GM12874 (cell line): Measurements from ENCODE around the gene PCBP1.

Experiments
- TF ChIP-seq, protein P1 (sequence below): IDR thresholded peaks from 2 replicates; pipeline ENCODE4 v1.5.1; 2011; ENCODE audit warnings: low read depth, mild to moderate bottlenecking, control low read depth, low read length, moderate library complexity; ENCODE audit not compliant: insufficient read depth

PCBP1 gene

DNA sequence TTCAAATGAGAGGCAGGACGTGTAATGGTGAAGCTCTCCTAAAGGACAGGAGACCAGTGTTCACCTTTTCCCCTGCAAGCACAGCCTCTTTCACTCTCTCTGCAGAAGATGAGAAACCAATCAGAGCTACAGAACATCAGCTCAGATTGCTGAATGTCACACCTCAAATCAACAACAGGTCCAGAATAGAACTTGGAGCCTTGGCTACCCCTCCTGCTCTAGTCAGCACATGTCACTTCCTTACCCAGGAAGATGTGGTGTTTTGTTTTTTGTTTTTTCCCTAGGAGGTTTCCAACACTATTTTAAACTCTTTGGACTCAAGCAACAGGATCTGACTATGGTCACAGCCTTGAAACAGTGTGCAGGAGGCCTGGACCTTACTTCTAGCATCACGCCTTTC, 41.3 kb upstream of the PCBP1 start:
- TF ChIP-seq, protein P1, sequence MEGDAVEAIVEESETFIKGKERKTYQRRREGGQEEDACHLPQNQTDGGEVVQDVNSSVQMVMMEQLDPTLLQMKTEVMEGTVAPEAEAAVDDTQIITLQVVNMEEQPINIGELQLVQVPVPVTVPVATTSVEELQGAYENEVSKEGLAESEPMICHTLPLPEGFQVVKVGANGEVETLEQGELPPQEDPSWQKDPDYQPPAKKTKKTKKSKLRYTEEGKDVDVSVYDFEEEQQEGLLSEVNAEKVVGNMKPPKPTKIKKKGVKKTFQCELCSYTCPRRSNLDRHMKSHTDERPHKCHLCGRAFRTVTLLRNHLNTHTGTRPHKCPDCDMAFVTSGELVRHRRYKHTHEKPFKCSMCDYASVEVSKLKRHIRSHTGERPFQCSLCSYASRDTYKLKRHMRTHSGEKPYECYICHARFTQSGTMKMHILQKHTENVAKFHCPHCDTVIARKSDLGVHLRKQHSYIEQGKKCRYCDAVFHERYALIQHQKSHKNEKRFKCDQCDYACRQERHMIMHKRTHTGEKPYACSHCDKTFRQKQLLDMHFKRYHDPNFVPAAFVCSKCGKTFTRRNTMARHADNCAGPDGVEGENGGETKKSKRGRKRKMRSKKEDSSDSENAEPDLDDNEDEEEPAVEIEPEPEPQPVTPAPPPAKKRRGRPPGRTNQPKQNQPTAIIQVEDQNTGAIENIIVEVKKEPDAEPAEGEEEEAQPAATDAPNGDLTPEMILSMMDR: no peak

DNA sequence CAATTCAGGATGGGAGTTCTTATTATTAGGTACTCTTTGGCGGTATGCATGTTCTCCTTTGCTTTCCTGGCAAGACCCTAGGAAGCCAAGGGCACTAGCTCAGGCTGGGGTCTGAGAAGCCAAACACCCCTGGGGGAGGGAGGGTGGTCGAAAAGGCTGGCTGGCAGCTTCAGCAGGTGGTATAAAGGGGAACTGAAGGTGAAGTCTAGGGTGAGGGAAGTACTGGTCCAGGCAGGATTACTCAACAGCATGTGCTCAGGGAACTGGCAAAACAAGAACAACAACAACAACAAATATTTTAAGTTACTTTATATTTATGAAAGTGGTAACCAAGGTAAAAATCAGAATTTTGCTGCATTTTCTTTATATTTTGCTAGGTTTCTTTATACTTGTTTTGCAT, 40.7 kb upstream of the PCBP1 start:
- TF ChIP-seq, protein P1: no peak

DNA sequence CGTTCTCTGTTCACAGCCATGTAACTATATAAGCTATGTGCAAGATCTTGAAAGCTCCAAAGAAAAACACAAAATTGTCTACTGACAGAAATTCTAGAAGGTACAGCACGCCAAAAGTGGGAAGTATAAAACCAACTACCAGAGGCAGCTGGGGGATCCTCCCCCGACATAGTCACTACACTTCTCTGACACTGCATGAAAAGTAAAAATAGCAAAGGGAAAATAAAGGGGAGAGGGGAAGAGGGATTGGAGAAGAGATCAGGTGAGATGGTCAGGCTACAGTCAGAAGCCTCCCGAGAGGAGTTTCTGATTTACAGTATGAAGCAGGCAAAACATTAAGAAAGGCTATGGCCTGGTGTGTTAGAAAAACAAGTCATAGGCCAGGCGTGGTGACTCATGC, 39.8 kb upstream of the PCBP1 start:
- TF ChIP-seq, protein P1: no peak

DNA sequence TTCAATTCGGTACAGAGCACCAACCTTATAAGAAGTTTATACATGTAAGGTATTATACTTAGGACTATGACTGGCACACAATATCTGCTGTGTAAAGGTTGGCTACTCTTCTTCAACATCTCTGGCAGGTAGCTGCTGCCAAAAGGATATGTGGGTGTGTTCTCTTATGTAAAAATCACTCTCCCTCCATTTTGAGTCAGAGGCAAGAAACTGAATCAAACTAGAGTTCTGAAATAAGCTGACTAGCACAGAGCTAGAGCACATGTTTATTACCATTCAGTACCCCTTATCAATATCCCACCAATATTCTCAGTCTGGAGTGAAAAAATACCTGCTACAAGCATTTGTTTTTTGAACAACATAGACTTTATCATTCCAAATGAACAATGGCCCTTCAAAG, 38.0 kb upstream of the PCBP1 start:
- TF ChIP-seq, protein P1: no peak

- TF ChIP-seq, protein P1: no peak
Observed at GRCh38 chr2:70050631-70051425, 36.4 kb upstream of the PCBP1 start.

DNA sequence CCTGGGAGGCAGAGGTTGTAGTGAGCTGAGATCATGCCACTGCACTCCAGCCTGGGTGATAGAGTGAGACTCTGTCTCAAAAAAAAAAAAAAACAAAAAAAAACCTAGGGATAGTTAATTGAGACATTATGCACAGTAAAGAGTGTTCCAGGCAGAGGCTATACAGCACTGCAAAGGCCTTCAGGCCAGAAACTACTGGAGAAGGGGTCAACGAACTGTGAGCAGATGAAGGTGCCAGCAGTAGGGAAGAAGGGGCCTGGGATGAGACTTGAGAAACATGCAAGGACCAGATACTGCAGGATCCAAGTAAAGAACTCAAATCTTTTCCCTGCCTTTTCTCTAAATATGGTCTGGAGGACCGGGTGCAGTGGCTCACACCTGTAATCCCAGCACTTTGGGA, 26.0 kb upstream of the PCBP1 start:
- TF ChIP-seq, protein P1: no peak

DNA sequence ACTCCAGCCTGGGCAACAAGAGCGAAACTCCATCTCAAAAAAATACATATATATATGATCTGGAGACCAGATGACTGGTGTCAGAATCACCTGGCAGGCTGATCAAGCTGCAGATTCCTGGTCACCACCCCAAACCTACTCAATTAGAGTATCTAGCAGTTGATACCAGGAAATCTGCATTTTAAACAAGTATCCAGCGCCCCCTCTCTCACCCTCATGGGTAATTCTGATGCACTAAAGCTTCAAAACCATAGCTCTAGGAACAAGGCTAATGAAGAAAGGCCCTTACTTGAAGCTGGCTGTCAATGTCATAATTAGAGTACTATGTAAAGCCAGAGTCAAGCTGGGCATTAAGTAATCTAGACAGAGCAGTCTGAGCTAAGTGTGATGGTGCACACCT, 25.0 kb upstream of the PCBP1 start:
- TF ChIP-seq, protein P1: no peak

- TF ChIP-seq, protein P1: no peak
Observed at GRCh38 chr2:70068119-70068518, 19.2 kb upstream of the PCBP1 start.
